Frontal cortex (tissue), 4 donors: ENCODE results near the gene POU3F1. TPM values are rescaled to one million over a fixed set of nuclear protein-coding genes. Genes with fewer than 3 reads are reported as not detected.

ENCODE experiments used
- DNase-seq, 2 donors: peaks; one replicate each; pipeline ENCODE4 v3.0.0; 2012; ENCODE audit warnings: low spot score in 2 of 2
- FAIRE-seq: peaks from 2 replicates; lab custom pipeline; 2012; peaks lifted over from hg19 to GRCh38; lab: Jason Lieb, UNC
- total RNA-seq: library from RNA; depleted of rRNA; stranded (reverse); fragments of >200 nt; gene quantifications from one replicate; pipeline ENCODE4 v1.2.3, GENCODE V29; 2014
- donor health status: control.
- donor health status: control.
- donor health status: control.

Gene POU3F1
- total RNA-seq, 1 donor from 2014 or later: 9.4 TPM

GRCh38 chr1:38012363-38013226 lies 34.0 kb downstream of the POU3F1 start, which contains the start of gene UTP11:
TSS of gene UTP11 (plus strand) at chr1:38012734. CDS start at chr1:38012803, 69 bp downstream.
- FAIRE-seq (peak; percentile 93), DNase-seq (peak; percentile 90 to 93)

GRCh38 chr1:38009841-38010180 lies 36.8 kb downstream of the POU3F1 start:
- DNase-seq (no peak), FAIRE-seq (no peak)

GRCh38 chr1:38009088-38009840 lies 37.3 kb downstream of the POU3F1 start:
- FAIRE-seq (no peak), DNase-seq (no peak)

- no peak for FAIRE-seq
- DNase-seq: no peak
Measured at GRCh38 chr1:38006008-38006828, 40.4 kb downstream of the POU3F1 start.

GRCh38 chr1:38005195-38006007 lies 41.2 kb downstream of the POU3F1 start, which contains the start of gene FHL3:
TSS of gene FHL3 (minus strand) at chr1:38005514. CDS start at chr1:37999412, 6,102 bp downstream.
- DNase-seq (peak; percentile 61 to 71), FAIRE-seq (no peak)

- DNase-seq (no peak), FAIRE-seq (no peak)
Measured at GRCh38 chr1:38004284-38005108, 42.1 kb downstream of the POU3F1 start.

GRCh38 chr1:38003261-38004250 lies 43.0 kb downstream of the POU3F1 start:
- DNase-seq (no peak), FAIRE-seq (no peak)

- FAIRE-seq (no peak), DNase-seq (no peak)
Measured at GRCh38 chr1:38000529-38001455, 45.8 kb downstream of the POU3F1 start.

- FAIRE-seq (no peak), DNase-seq (no peak)
Measured at GRCh38 chr1:38000233-38000528, 46.4 kb downstream of the POU3F1 start.

- peak in 1 of 2 donors; percentile 18 for DNase-seq
- FAIRE-seq: no peak
Measured at GRCh38 chr1:37999430-38000232, 47.0 kb downstream of the POU3F1 start.

GRCh38 chr1:37998913-37999429 lies 47.6 kb downstream of the POU3F1 start:
- no peak for FAIRE-seq

GRCh38 chr1:37998089-37998808 lies 48.3 kb downstream of the POU3F1 start:
- no peak for DNase-seq
- no peak for FAIRE-seq

More at GRCh38 chr1:37998913-37999429, 47.6 kb downstream of the POU3F1 start:
- no peak for DNase-seq

GRCh38 chr1:37997256-37998088 lies 49.1 kb downstream of the POU3F1 start:
- DNase-seq (no peak), FAIRE-seq (no peak)
